ENCODE results near the gene MACROD2. TPM values are rescaled to one million over a fixed set of nuclear protein-coding genes. Genes with fewer than 3 reads are reported as not detected.

The MACROD2 gene
- total RNA-seq, 2 donors from 2014 or later = 0.95 to 4.2 TPM

- TF ChIP-seq, protein P1, sequence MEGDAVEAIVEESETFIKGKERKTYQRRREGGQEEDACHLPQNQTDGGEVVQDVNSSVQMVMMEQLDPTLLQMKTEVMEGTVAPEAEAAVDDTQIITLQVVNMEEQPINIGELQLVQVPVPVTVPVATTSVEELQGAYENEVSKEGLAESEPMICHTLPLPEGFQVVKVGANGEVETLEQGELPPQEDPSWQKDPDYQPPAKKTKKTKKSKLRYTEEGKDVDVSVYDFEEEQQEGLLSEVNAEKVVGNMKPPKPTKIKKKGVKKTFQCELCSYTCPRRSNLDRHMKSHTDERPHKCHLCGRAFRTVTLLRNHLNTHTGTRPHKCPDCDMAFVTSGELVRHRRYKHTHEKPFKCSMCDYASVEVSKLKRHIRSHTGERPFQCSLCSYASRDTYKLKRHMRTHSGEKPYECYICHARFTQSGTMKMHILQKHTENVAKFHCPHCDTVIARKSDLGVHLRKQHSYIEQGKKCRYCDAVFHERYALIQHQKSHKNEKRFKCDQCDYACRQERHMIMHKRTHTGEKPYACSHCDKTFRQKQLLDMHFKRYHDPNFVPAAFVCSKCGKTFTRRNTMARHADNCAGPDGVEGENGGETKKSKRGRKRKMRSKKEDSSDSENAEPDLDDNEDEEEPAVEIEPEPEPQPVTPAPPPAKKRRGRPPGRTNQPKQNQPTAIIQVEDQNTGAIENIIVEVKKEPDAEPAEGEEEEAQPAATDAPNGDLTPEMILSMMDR (IDR thresholded peaks at IDR 0.05) = no peak
- H3K9me3 ChIP-seq = no peaks in the 10 kb centered on the region
- H3K27me3 ChIP-seq (replicated peaks; ENCODE audit: insufficient read depth) = no peaks in the 10 kb centered on the region
- no peaks in the 10 kb centered on the region for H3K4me1 ChIP-seq (ENCODE audit: control insufficient read depth in 1 of 2, low read depth in 2 of 2)
- H3K4me3 ChIP-seq = no peak overlapping the region
- ATAC-seq (ENCODE audit: insufficient number of reproducible peaks, low FRiP score, low read depth) = no peak
- H3K27ac ChIP-seq = no peak overlapping the region
- no peak for DNase-seq (ENCODE audit: low spot score)
- no peaks in the 10 kb centered on the region for H3K36me3 ChIP-seq
These were observed 671.9 kb downstream of the MACROD2 start for GRCh38 chr20:14667226-14667625.

GRCh38 chr20:14672066-14672465 is 676.8 kb downstream of the MACROD2 start:
- no peak for ATAC-seq (ENCODE audit: insufficient number of reproducible peaks, low FRiP score, low read depth)
- Histone ChIP-seq H3K4me3 (no peak overlapping the region), H3K27me3 (replicated peaks; ENCODE audit: insufficient read depth) (no peaks in the 10 kb centered on the region), H3K9me3 (no peaks in the 10 kb centered on the region), H3K27ac (no peak overlapping the region), H3K36me3 (no peaks in the 10 kb centered on the region), H3K4me1 (ENCODE audit: control insufficient read depth in 1 of 2, low read depth in 2 of 2) (no peaks in the 10 kb centered on the region)
- no peak for DNase-seq (ENCODE audit: low spot score)
- TF ChIP-seq, protein P1 (IDR thresholded peaks at IDR 0.05) = no peak

GRCh38 chr20:14673164-14673563 is 677.8 kb downstream of the MACROD2 start:
- H3K36me3 ChIP-seq = no peaks in the 10 kb centered on the region
- DNase-seq (ENCODE audit: low spot score) (no peak), ATAC-seq (ENCODE audit: insufficient number of reproducible peaks, low FRiP score, low read depth) (no peak)
- H3K4me3 ChIP-seq = no peak overlapping the region
- H3K4me1 ChIP-seq (ENCODE audit: control insufficient read depth in 1 of 2, low read depth in 2 of 2) = no peaks in the 10 kb centered on the region
- no peaks in the 10 kb centered on the region for H3K27me3 ChIP-seq (replicated peaks; ENCODE audit: insufficient read depth)
- TF ChIP-seq, protein P1 (IDR thresholded peaks at IDR 0.05) = no peak
- no peak overlapping the region for H3K27ac ChIP-seq
- no peaks in the 10 kb centered on the region for H3K9me3 ChIP-seq

DNA sequence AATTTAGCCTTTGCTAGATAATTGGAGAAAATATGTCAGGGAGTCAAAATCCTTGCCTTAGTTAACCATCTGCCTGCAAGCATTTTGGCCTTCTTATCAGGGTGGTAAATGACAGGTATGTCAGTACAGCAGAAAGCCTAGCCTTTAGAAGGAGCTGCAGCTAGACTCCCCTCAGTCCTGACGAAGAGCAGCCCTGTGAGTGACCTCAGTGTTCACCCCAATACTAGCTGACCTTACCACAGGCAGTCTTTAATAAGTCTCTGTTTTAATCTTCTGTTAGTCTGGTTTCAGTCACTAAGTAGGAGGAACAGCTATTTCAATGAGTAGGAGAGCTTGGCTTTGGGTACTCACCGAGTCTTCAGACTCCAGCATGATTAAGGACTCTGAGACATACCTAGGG is 682.1 kb downstream of the MACROD2 start:
- Histone ChIP-seq H3K27ac (no peak overlapping the region), H3K27me3 (replicated peaks; ENCODE audit: insufficient read depth) (no peaks in the 10 kb centered on the region), H3K9me3 (no peaks in the 10 kb centered on the region), H3K4me3 (no peak overlapping the region), H3K4me1 (ENCODE audit: control insufficient read depth in 1 of 2, low read depth in 2 of 2) (no peaks in the 10 kb centered on the region), H3K36me3 (no peaks in the 10 kb centered on the region)
- ATAC-seq (ENCODE audit: insufficient number of reproducible peaks, low FRiP score, low read depth) (no peak), DNase-seq (ENCODE audit: low spot score) (no peak)
- TF ChIP-seq, protein P1 (IDR thresholded peaks at IDR 0.05) = no peak

DNA sequence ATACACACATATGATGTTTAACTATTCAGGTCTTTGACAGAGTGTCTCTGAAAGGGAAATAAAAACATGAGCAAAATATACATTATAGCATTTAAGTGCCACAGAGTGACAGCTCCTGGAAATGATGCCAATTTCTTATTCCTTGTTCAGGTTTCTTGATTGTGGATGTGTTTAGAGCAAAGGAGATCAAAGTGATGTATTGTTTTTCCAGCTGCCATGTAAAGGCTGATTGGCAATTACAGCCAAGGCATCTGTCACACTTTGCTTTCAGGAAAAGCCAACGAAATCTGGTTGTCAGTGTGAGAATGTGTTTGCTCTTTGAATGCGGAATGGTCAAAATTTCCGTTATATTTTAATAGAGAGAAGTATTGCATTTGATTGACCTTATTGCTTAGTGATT is 689.9 kb downstream of the MACROD2 start:
- Histone ChIP-seq H3K4me1 (ENCODE audit: control insufficient read depth in 1 of 2, low read depth in 2 of 2) (no peaks in the 10 kb centered on the region), H3K27me3 (replicated peaks; ENCODE audit: insufficient read depth) (no peaks in the 10 kb centered on the region), H3K4me3 (no peak overlapping the region), H3K27ac (no peak overlapping the region), H3K9me3 (no peaks in the 10 kb centered on the region), H3K36me3 (no peaks in the 10 kb centered on the region)
- ATAC-seq (ENCODE audit: insufficient number of reproducible peaks, low FRiP score, low read depth) = no peak
- DNase-seq (ENCODE audit: low spot score) = no peak
- TF ChIP-seq, protein P1 (IDR thresholded peaks at IDR 0.05) = no peak
